Activated naive CD8-positive, alpha-beta T cell treated with anti-CD3 and anti-CD28 coated beads for 36 hours (primary cell): ENCODE results near the gene CEMP1. TPM values are rescaled to one million over a fixed set of nuclear protein-coding genes. Genes with fewer than 3 reads are reported as not detected.
A peak's percentile ranks its signal among the peaks of the same experiment; 100 is the strongest.

Experiments
- DNase-seq: peaks from one replicate; pipeline ENCODE4 v3.0.0; 2021
- H3K27ac Mint-ChIP-seq: one replicate; pipeline ENCODE4 v1.8.0; 2022; ENCODE audit warnings: mild to moderate bottlenecking, moderate library complexity, mixed read lengths
- H3K27me3 Mint-ChIP-seq: one replicate; pipeline ENCODE4 v1.8.0; 2022; ENCODE audit warnings: mild to moderate bottlenecking, mixed read lengths
- H3K36me3 Mint-ChIP-seq: one replicate; pipeline ENCODE4 v1.8.0; 2021; ENCODE audit warnings: mild to moderate bottlenecking, mixed read lengths
- H3K4me1 Mint-ChIP-seq: one replicate; pipeline ENCODE4 v1.8.0; 2021; ENCODE audit warnings: mixed read lengths
- H3K4me3 Mint-ChIP-seq: one replicate; pipeline ENCODE4 v1.8.0; 2022; ENCODE audit warnings: mild to moderate bottlenecking, moderate library complexity, mixed read lengths
- H3K9me3 Mint-ChIP-seq: one replicate; pipeline ENCODE4 v1.8.0; 2022; ENCODE audit warnings: mixed read lengths
- total RNA-seq, 2 experiments: library from RNA; stranded (reverse); gene quantifications; one replicate each; pipeline ENCODE4 v1.2.3, GENCODE V29; 2021

Gene CEMP1
- total RNA-seq, 2 experiments from 2014 or later = not detected

GRCh38 chr16:2490190-2491105 is 40.8 kb downstream of the CEMP1 start:
- DNase-seq = no peak
- Mint-ChIP-seq H3K27me3 (no peaks in the 10 kb centered on the region), H3K4me3 (no peak overlapping the region), H3K27ac (no peak overlapping the region), H3K36me3 (peaks cover 3% of the 10 kb centered on the region), H3K9me3 (no peaks in the 10 kb centered on the region), H3K4me1 (peaks cover 14% of the 10 kb centered on the region)

GRCh38 chr16:2489581-2489980 is 41.6 kb downstream of the CEMP1 start:
- H3K27me3 Mint-ChIP-seq = no peaks in the 10 kb centered on the region
- DNase-seq = no peak
- no peak overlapping the region for H3K4me3 Mint-ChIP-seq
- H3K27ac Mint-ChIP-seq = no peak overlapping the region
- H3K4me1 Mint-ChIP-seq = peaks cover 14% of the 10 kb centered on the region
- no peaks in the 10 kb centered on the region for H3K9me3 Mint-ChIP-seq
- H3K36me3 Mint-ChIP-seq = peaks cover 3% of the 10 kb centered on the region

GRCh38 chr16:2487903-2488531 is 43.2 kb downstream of the CEMP1 start:
- H3K27me3 Mint-ChIP-seq = no peaks in the 10 kb centered on the region
- H3K4me1 Mint-ChIP-seq = peaks cover 14% of the 10 kb centered on the region
- peaks cover 3% of the 10 kb centered on the region for H3K36me3 Mint-ChIP-seq
- no peak overlapping the region for H3K4me3 Mint-ChIP-seq
- no peak for DNase-seq
- H3K9me3 Mint-ChIP-seq = no peaks in the 10 kb centered on the region
- H3K27ac Mint-ChIP-seq = no peak overlapping the region

- Mint-ChIP-seq H3K4me1 (peaks cover 16% of the 10 kb centered on the region), H3K9me3 (no peaks in the 10 kb centered on the region), H3K36me3 (peaks cover 3% of the 10 kb centered on the region), H3K27me3 (no peaks in the 10 kb centered on the region), H3K27ac (peak overlapping the region; percentile 50), H3K4me3 (peak overlapping the region; percentile 55)
- DNase-seq = no peak
Measured at GRCh38 chr16:2487517-2487842, 43.7 kb downstream of the CEMP1 start.

GRCh38 chr16:2486645-2487516 is 44.3 kb downstream of the CEMP1 start:
- H3K4me3 Mint-ChIP-seq = peak overlapping the region; percentile 55
- H3K36me3 Mint-ChIP-seq = peaks cover 3% of the 10 kb centered on the region
- peaks cover 16% of the 10 kb centered on the region for H3K4me1 Mint-ChIP-seq
- H3K27ac Mint-ChIP-seq = peak overlapping the region; percentile 50
- H3K27me3 Mint-ChIP-seq = no peaks in the 10 kb centered on the region
- H3K9me3 Mint-ChIP-seq = no peaks in the 10 kb centered on the region
- DNase-seq = peak; percentile 79

GRCh38 chr16:2485811-2486507 is 45.2 kb downstream of the CEMP1 start:
- H3K27ac Mint-ChIP-seq = no peak overlapping the region
- peaks cover 16% of the 10 kb centered on the region for H3K4me1 Mint-ChIP-seq
- no peak overlapping the region for H3K4me3 Mint-ChIP-seq
- H3K9me3 Mint-ChIP-seq = no peaks in the 10 kb centered on the region
- H3K36me3 Mint-ChIP-seq = peaks cover 3% of the 10 kb centered on the region
- DNase-seq = no peak
- no peaks in the 10 kb centered on the region for H3K27me3 Mint-ChIP-seq

GRCh38 chr16:2484898-2485508 is 46.2 kb downstream of the CEMP1 start:
- Mint-ChIP-seq H3K4me3 (no peak overlapping the region), H3K27ac (no peak overlapping the region), H3K9me3 (no peaks in the 10 kb centered on the region), H3K36me3 (peaks cover 3% of the 10 kb centered on the region), H3K4me1 (peaks cover 16% of the 10 kb centered on the region), H3K27me3 (no peaks in the 10 kb centered on the region)
- no peak for DNase-seq

GRCh38 chr16:2483939-2484897 is 47.0 kb downstream of the CEMP1 start:
- Mint-ChIP-seq H3K4me3 (no peak overlapping the region), H3K4me1 (peaks cover 16% of the 10 kb centered on the region), H3K9me3 (no peaks in the 10 kb centered on the region), H3K27me3 (no peaks in the 10 kb centered on the region), H3K27ac (no peak overlapping the region), H3K36me3 (peaks cover 3% of the 10 kb centered on the region)
- no peak for DNase-seq

- Mint-ChIP-seq H3K9me3 (no peaks in the 10 kb centered on the region), H3K4me1 (peaks cover 16% of the 10 kb centered on the region), H3K36me3 (peaks cover 3% of the 10 kb centered on the region), H3K27me3 (no peaks in the 10 kb centered on the region), H3K4me3 (no peak overlapping the region), H3K27ac (no peak overlapping the region)
- DNase-seq = no peak
Measured at GRCh38 chr16:2482708-2483534, 48.3 kb downstream of the CEMP1 start.

GRCh38 chr16:2482249-2482648 is 49.0 kb downstream of the CEMP1 start:
- Mint-ChIP-seq H3K27me3 (no peaks in the 10 kb centered on the region), H3K36me3 (peaks cover 3% of the 10 kb centered on the region), H3K4me1 (peaks cover 12% of the 10 kb centered on the region), H3K27ac (peak overlapping the region; percentile 6), H3K9me3 (no peaks in the 10 kb centered on the region), H3K4me3 (no peak overlapping the region)
- DNase-seq = no peak

GRCh38 chr16:2481676-2482075 is 49.5 kb downstream of the CEMP1 start:
- Mint-ChIP-seq H3K27ac (no peak overlapping the region), H3K9me3 (no peaks in the 10 kb centered on the region), H3K36me3 (no peaks in the 10 kb centered on the region), H3K4me3 (no peak overlapping the region), H3K27me3 (no peaks in the 10 kb centered on the region), H3K4me1 (peaks cover 12% of the 10 kb centered on the region)
- DNase-seq = no peak

GRCh38 chr16:2480948-2481347 is 50.3 kb downstream of the CEMP1 start:
- DNase-seq = no peak
- Mint-ChIP-seq H3K9me3 (no peaks in the 10 kb centered on the region), H3K27me3 (no peaks in the 10 kb centered on the region), H3K4me3 (no peak overlapping the region), H3K27ac (no peak overlapping the region), H3K36me3 (no peaks in the 10 kb centered on the region), H3K4me1 (peaks cover 14% of the 10 kb centered on the region)
